HT1080 (cell line): Measurements from ENCODE around the gene TSR3. TPM values are rescaled to one million over a fixed set of nuclear protein-coding genes. Genes with fewer than 3 reads are reported as not detected.
"Not testable (repeated sequence)": the region's sequence is repeated elsewhere in the genome, so short reads cannot be mapped to it uniquely, and the experiment has no call there.

Source experiments
- DNase-seq: peaks from one replicate; pipeline ENCODE4 v3.0.0-alpha.2; 2015; ENCODE audit warnings: low read depth
- total RNA-seq: library from RNA; depleted of rRNA; stranded (reverse); fragments of >200 nt; shearing (Covaris generic); gene quantifications from 2 replicates; pipeline ENCODE4 v1.2.3, GENCODE V29; 2014

Gene TSR3
- total RNA-seq, 1 experiment from 2014 or later: 109 TPM

DNA sequence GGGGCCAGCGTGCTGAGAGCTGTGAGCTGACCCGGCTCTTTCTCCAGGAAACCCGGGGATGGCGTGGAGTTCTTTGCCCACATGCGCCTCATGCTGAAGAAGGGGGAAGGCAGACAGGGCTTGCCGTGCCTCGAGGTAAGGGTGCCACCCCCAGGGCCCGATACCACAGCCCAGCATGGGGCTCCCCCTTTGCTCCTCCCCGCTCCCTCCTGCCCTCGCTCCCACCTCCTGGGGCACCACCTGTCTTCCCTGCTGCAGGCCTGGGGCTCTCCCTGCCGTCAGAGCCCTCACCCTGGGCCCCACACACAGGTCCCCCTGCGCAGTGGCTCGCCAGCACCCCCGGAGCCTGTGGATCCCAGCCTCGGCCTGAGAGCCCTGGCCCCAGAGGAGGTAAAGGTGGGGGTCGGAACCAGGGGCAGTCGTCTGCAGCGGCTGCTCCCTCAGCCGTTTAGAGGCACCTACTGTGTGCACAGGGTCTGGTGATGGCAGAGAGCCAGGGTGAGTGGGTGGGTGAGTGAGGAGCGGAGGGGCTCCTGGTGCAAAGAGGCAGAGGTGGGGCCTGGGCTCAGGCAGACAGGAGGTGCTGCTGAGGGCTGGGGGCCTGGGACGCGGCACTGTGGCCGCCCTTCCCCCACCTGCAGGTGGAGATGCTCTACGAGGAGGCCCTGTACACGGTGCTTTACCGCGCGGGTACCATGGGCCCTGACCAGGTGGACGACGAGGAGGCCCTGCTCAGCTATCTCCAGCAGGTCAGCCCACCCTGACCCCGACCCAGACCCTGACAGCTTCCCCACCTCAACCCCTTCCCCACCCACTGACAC is 12.6 kb downstream of the TSR3 start:
- no peak for DNase-seq

DNA sequence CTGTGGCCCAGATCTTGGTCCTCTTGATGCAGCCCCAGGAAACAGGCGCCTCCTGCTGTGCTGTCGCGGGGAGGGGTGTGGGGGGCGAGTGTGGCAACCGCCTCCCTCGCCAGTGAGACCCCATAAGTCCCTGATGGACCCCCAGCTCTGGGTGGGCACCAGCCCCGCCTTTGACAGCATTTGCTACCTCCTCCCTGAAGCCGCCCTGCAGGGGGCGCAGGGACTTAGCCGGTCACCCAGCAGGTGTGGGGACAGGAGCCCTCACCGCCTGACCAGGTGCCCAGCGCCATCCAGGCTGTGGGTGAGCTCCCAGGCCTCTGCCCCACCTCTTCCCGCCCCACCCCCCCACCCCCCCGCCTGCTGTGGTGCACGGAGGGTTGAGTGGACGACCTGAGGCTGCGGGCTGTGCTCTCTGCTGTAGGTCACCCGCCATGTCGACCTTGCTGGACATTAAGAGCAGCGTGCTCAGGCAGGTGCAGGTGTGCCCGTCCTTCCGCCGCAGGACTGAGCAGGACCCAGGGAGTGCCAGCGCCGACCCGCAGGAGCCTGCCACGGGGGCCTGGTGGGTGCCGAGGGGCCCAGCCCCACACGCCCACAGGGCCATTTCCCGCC is 13.5 kb downstream of the TSR3 start:
- DNase-seq: no peak

DNA sequence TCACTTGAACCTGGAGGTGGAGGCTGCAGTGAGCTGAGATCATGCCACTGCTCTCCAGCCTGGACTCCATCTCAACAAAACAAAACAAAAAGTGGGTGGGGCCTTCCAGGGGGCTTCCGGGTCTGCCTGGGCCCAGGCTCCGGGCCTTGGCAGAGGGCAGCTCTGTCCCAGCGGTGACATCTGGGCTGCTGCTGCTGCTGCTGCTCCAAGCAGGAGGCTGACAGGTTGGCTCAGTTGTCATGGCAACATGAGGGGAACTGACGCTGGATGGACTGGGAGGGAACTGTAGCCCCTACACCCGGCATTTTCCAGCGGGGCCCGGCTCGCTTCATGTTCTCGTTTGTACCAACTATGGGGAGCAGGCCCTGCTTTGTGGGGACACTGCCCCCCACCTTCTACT is 14.2 kb downstream of the TSR3 start:
- no peak for DNase-seq

DNA sequence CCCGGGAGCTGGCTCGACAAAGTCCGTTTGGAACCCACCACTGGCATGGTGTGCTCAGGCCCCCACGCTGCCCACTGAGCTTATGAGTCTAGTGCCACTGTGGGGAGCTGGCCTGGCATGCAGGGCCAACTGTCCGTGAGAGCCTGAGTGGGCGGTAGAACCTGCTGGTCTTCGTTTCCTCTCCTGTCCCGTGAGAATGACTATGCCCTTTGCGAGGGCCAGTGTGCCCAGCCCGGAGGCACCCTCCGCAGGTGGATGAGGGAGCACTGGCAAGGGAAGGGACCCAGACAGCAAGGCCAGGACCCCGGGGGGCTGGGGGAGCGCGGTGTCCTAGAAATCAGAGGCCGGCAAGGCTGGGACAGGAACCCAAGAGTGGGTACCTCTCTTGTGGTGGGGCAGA is 15.1 kb downstream of the TSR3 start:
- DNase-seq: no peak

DNA sequence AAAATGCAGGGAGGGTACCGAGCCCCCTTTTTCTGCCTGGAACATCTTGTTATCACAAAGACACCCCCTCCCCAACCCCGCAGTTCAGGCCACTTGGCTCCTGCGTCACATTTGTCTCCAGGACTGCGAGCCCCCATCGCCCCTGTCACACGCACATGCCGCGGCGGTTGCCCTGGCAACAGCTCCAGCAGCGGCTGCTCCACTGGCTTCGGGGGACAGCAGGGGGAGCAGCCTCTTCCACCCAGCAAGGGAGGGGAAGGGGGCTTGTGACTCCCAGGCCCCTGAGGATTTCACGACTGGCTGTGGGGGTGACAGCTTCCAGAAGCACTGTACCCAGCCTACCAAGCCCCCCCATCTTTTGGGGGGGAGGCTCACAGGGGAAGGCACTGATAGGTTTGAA is 15.7 kb downstream of the TSR3 start:
- DNase-seq: no peak

DNA sequence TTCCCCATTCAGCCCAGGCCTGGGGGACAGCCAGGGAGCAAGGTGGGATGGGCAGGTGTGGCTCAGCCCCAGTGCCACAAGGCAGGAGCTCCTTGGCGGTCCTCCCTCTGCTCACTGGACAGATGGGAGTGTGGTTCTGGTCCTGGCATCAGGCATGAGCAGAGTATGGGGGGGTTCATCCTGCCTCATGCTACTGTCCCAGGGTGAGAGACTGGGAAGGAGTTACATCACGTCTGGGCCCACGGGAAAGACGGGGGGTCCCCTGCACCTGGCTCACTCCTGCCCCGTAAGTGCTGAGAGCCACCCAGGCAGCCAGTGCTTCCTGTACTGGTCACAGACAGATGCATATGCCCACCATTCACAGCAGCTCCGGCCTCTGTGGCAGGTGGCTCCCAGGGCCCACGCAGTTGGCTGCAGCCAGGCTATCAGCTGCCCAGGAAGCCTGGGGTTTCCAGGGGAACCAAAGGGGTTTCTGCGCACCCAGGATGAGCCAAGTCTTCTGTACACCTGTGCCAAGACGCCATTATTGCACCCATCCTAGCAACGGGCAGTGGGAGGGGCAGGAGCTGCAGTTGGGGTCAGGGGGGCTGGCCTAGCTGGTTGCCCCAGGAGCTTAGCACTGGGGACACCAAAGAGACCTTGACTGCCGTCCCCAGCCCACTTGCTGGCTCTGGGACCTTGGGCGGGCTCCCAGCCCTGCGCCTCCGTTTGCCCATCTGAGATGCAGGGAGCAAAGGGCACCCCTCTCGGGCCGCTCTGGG is 16.3 kb downstream of the TSR3 start:
- DNase-seq: no peak

DNA sequence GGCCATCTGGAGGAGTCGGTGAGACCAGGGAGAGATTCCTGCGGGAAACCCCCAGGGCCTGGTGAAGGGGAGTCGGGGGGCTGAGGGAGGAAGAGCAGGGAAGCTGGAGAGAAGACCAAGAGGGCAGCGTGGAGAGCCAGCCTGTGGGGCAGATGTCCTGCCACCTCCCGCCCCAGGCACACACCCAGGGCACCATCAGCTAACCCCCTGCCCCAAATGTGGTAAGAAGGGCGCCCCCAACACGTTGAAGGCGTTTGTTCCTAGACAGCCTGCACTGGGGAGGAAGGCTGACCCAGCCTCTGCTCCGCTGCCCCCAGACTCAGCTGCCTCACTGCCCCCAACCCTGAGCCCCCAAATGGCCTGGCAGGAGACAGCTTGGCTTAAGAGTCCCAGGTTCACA is 16.9 kb downstream of the TSR3 start:
- no peak for DNase-seq

DNA sequence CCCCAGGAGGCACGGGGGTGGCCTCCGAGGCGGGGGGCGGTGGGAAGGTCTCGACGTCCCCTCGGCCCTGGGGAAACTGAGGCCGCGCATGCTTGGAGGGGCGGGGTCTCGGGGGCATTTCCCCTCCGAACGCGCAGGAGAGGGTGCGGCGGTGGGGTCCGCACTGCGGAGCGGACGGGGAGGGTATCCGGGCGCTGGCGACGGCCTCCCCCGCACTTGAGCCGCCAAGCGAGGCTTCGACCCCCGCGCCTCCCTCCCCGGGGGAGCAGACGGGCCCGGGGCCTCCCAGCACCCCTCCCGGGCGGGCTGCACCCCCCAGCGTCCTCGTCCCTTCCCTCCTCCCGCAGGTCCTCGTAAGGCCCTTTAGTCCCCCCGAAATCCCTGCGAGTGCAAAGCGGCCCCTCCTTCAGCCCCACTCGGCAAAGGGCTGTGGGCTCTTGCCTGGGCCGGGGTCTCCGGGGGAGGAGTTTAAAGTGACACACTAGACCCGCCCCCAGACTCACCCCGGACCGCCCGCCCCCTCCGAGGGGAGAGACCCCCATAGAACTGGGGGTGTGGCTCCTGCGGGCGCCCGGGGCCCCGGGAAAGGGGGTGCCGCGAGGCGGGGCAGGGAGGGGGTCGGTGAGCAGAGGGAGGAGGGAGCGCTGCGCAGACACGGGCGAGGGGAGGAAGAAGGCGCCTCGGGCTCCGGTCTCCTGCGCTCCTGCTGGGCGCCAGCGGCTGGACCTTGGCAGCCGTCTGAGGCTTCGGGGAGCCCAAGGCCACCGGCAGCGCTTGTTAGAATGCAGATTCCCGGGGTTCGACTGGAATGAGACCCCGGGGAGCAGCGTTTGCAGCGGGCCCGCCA is 17.6 kb downstream of the TSR3 start:
- DNase-seq: no peak

DNA sequence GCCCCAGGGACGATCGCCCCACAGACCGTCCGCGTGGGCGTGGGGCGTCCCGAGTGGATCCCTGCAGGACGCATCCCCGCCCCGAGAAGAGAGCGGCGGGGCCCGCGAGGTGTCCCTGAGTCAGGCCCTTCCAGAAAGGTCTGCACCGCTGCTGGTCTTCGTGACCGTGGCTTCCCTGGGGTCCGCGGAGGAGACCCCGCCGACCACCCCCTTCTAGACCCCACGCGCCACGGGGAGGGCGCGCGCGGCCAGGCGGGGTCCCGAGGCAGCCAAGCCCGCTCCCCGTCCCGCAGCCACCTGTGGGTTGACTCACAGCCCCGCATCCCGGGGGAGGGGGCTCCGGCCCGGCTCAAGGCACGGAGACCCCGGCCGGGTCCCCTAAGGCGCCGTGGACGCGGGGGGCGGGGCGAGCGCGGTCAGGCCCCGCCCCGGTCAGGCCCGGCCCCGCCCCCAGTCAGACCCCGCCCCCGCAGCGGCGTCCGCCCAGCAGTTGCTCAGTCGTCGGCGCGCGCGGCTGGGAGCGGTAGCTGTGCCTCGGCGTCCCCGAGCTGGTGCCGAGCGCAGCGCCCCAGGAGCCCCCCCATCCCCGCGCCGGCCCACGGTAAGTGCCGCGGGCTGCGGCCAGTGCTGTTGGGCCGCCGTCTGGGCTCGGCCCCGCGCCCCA is 18.4 kb downstream of the TSR3 start, which contains the start of gene BAIAP3:
Gene BAIAP3 (plus strand): TSS at position 497 of the 664 bp plus-strand sequence. CDS start 4,905 bp downstream, outside the sequence.
- no peak for DNase-seq

DNA sequence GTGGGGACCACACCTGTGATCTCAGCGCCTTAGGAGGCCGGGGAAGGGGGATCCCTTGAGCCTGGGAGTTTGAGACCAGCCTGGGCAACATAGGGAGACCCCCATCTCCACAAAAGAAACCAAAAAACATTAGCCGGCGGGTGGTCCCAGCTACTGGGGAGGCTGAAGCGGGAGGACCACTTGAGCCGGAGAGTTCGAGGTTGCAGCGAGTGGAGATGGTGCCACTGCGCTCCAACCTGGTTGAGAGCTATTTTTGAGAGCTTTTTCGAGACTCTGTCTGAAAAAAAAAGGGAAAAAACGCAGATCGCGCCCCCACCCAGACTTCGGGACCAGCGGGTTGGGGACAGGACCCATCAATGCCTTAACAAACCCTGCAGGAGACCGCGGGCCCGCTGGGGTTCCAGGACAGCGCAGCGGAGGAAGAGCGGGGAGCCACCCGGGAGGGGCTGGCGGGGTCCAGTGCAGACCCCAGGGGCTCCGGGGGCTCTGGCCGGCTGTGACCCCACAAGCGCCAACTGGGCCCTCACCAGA is 19.0 kb downstream of the TSR3 start:
- no peak for DNase-seq

DNA sequence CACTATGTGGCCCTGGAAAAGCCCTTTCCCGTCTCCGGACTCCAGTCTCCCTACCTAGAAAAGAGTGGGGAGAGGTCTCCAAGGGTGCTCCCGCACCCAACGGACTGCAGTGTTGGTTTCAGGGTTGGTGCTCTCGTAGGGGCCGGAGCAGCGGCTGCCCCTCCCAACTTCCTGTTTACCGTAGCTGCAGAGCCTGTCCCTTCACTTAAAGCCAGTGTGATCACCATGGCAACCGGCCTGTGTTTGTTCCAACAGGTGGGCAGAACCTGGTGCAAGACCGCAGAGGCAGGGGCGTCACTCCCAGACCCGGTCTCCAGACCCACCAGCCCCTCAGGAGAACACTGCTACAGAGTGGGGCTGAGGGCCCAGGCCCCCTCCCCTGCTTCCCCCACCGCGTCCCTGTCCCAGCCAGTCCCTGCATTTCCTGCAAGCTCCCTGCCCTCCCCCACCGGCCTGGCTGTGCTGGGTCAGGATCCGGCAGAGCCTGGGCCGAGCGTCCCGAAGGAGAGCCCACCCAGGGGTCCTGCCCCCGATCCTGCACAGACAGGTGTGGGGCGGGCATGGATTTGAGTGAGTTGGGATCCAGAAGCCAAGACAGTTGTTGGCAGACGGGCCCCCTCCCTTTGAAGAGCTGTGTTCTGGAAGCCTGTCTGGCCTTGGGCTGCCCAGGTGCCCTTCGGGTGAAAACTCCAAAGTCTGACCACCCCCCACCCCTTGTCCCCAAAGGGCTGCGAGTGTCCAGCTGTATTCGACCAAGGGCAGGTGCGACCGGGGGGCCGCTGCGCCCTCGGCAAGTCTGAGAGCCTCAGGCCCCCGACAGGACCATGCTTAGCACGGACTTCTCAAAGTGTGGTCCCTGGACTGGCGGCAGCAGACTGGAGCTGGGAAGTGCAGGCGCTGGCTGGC is 19.7 kb downstream of the TSR3 start:
- DNase-seq: peak; percentile 51

DNA sequence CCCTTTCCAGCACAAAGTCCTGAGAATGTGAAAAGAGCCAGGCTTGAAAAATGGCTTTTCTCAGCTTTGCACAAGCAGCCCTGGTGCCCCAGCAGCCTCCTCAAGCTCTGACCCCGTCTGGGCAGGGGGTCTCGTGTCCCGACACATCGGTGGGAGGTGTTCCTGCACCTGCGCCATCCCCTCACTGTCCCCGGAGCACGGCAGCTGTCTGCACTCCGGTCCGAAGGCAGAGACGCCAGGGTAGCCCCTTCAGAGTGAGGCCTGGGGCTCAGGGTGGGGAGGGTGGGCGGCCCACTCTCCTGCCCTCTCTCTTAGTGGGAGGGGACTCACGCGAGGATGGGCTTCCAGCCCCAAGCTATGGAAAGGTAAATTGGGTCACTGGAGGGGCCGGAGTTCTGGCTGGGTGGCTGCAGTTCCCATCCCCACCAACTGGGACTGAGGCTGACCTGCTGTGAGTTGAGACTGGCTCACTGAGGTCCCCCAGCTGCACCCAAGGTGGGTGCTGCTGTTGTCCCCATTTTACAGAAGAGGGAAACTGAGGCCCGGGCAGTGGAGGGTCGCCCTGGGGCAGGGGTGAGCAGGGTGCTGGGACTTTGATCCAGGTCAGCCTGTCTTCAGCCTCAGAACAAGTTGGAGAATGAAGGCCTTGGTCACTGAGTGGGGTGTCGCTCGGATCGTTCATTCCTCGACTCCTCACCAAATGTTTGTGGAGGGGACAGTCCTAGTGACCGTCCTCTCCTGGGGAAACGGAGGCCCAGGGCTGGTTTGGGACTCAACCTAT is 20.6 kb downstream of the TSR3 start:
- DNase-seq: no peak

DNA sequence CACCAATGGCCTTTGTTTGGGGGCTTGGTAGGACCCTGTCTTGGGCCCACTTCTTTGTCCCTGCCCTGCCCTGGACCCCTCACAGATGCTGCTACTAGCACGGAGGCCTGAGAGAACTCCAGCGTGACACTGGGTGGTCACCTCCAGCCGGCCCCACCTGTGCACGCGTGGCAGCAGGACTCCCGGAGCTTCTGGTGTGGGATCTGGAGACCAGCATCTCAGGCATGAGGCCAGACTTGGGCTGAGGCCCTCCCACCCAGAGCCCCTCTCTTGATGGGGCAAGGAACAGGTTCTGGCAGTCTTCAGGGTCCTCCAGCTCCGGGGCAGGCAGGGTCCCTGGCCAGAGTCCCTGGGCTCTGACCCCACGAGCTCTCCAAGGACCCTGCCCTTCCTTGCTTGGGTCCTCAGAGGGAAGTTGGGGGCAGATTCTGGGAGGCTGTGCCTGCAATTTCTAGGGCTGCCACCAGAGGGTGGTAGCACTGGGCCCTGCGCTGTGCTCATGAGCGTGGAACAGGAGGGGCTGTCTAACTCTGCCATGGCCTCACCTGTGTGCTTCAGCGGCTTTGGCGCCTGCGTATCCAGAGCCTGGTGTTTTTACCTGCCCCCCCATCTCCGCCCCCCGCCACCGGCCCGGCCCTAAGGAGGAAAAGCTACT is 21.3 kb downstream of the TSR3 start:
- DNase-seq: no peak

DNA sequence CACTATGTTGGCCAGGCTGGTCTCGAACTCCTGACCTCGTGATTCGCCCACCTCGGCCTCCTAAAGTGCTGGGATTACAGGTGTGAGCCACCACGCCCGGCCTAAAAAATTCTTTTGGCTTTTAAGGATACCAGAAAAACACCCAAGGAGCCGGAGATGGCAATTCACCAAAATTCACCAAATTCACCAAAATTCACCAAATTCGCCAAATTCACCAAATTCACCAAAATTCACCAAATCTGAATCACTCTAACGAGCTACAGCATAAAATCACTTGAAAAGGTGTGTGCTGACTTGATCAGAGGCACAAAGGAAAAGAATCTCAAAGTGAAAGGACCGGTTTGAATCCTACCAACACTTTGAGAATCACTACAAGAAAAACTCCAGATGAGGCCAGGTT is 22.7 kb downstream of the TSR3 start:
- not testable (repeated sequence) for DNase-seq

DNA sequence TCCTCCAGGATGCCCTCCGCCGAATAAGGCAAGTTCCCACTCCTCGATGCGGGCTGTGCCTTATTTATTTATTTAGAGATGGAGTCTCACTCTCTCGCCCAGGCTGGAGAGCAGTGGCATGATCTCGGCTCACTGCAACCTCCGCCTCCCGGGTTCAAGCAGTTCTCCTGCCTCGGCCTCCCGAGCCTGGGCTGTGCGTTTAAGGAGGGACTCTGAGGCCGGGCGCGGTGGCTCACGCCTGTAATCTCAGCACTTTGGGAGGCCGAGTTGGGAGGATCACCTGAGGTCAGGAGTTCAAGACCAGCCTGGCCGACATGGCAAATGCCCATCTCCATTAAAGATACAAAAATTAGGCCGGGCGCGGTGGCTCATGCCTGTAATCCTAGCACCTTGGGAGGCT is 23.5 kb downstream of the TSR3 start:
- DNase-seq: not testable (repeated sequence)

DNA sequence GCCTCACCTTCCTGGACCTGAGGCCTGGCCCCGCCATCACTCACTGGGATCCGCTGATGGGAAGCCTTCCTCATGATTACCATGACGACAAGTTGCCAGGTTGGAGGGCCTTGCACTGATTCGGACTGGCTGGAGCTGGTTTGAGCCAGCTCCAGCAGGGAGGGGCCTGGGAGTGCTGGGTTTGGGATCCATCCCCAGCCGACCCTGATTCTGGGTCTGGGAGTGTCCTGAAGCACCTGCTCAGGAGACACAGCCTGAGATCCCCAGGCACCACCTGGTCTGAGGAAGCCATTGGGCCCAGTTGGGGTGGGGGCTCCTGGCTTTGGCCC is 24.1 kb downstream of the TSR3 start:
- no peak for DNase-seq

DNA sequence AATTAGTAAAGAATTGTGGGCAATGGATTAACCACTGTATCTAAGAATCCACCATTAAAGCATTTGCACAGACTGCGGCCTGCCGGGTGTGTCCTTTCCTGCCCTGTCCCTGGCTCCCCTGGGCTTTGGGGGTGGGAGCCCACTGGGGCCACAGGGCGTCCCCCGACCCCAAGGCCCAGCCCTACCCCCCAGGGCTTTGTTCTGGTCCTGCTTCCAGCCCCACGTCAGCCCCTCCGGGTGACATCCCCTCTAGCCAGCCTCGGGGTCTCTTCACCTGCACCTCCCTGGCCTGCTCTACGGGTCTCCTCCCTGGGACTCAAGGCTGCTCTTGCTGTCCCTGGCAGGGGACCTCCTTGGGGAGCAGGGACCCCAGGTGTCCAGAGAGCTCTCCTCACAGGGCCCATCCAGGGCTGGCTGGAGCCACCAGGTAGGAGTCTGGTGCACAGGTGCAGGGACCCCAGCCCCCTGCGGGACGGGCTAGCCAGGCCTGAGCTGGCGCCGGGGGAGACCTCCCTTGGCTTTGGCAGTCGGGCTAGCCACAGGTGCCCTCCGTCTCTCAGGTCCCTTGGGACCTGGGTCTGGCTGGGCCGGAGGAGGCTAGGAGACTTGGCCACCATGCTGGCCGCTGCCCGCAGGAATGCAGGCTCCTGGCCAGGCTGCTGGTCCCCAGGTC is 24.6 kb downstream of the TSR3 start:
- no peak for DNase-seq

DNA sequence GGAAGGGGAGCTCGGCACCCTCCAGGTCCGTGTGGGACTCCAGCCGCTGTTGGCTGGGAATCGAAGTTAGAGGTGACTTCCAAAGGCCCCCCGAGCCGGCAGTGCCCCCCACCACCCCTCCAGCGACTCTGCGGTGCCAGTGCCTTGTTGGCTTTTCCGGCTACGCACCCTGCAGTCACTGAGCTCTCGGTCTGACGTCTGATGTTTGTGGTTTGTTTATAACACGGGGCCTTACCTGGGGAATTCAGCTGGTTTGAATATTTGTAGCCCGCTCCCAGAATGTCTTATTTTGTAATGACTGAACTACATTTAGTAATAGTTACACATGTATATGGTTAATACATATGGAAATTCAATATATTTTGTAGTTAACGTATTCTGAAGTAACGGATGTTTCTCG is 25.3 kb downstream of the TSR3 start:
- DNase-seq: no peak
